Hepatocyte (in vitro differentiated cells): ENCODE data around the gene ZMYM2.
"Not testable (repeated sequence)": the region's sequence is repeated elsewhere in the genome, so short reads cannot be mapped to it uniquely, and the experiment has no call there.

ENCODE experiments used
- CTCF ChIP-seq: fragments of 200-600 bp; sonication (generic); IDR thresholded peaks from 2 replicates; pipeline ENCODE4 v1.5.1; 2016; ENCODE audit warnings: antibody characterized with exemption, mild to moderate bottlenecking; ENCODE audit not compliant: poor library complexity
- EZH2 ChIP-seq: fragments of 200-600 bp; sonication (generic); IDR thresholded peaks from 2 replicates; pipeline ENCODE4 v1.6.1; 2016; ENCODE audit warnings: antibody characterized with exemption, mild to moderate bottlenecking, borderline replicate concordance
- EZH2phosphoT487 ChIP-seq: fragments of 200-600 bp; sonication (generic); IDR thresholded peaks from one replicate; pipeline ENCODE4 v1.6.1; 2018; ENCODE audit warnings: antibody characterized with exemption, mild to moderate bottlenecking, low read depth, moderate library complexity; ENCODE audit not compliant: unreplicated experiment, severe bottlenecking

GRCh38 chr13:20042603-20043002 lies 84.1 kb downstream of the ZMYM2 start:
- not testable (repeated sequence) for TF ChIP-seq CTCF, EZH2, EZH2phosphoT487
